HS-5 (cell line): ENCODE data around the gene FZD2.
"Not testable (repeated sequence)": the region's sequence is repeated elsewhere in the genome, so short reads cannot be mapped to it uniquely, and the experiment has no call there.

Experiments
- DNase-seq: peaks from one replicate; pipeline ENCODE4 v3.0.0-alpha.2; 2012; ENCODE audit warnings: low read depth

The FZD2 gene

GRCh38 chr17:44546671-44547606 is 10.3 kb upstream of the FZD2 start:
- DNase-seq, result no peak

GRCh38 chr17:44547625-44548267 is 9.5 kb upstream of the FZD2 start:
- no peak for DNase-seq

- DNase-seq, result no peak
Measured at GRCh38 chr17:44548376-44549230, 8.7 kb upstream of the FZD2 start.

GRCh38 chr17:44549686-44550085 is 7.6 kb upstream of the FZD2 start:
- DNase-seq, result no peak

- DNase-seq, result no peak
Measured at GRCh38 chr17:44552361-44552760, 4.9 kb upstream of the FZD2 start.

- no peak for DNase-seq
Measured at GRCh38 chr17:44555099-44555498, 2.2 kb upstream of the FZD2 start.

GRCh38 chr17:44556166-44556831 is 985 bp upstream of the FZD2 start:
- DNase-seq, result no peak

- no peak for DNase-seq
Measured at GRCh38 chr17:44557651-44558285, 484 bp downstream of the FZD2 start.

GRCh38 chr17:44558334-44558709 is 1.0 kb downstream of the FZD2 start:
- no peak for DNase-seq

- DNase-seq, result no peak
Measured at GRCh38 chr17:44558710-44559633, 1.7 kb downstream of the FZD2 start.

GRCh38 chr17:44559634-44560554 is 2.6 kb downstream of the FZD2 start:
- DNase-seq, result no peak

GRCh38 chr17:44561237-44561623 is 3.9 kb downstream of the FZD2 start:
- DNase-seq, result no peak

- DNase-seq, result no peak
Measured at GRCh38 chr17:44564429-44564828, 7.1 kb downstream of the FZD2 start.

GRCh38 chr17:44565866-44566443 is 8.7 kb downstream of the FZD2 start:
- no peak for DNase-seq

GRCh38 chr17:44568311-44568944 is 11.1 kb downstream of the FZD2 start:
- not testable (repeated sequence) for DNase-seq

- no peak for DNase-seq
Measured at GRCh38 chr17:44568945-44569858, 11.9 kb downstream of the FZD2 start.

- DNase-seq, result no peak
Measured at GRCh38 chr17:44572801-44573200, 15.5 kb downstream of the FZD2 start.
